ENCODE data around the gene DENND1A. TPM values are rescaled to one million over a fixed set of nuclear protein-coding genes. Genes with fewer than 3 reads are reported as not detected.

Gene DENND1A
- total RNA-seq, 1 experiment from 2014 or later = 42.5 TPM

- no peak overlapping the region for H3K27ac Mint-ChIP-seq (ENCODE audit: low read depth, unreplicated experiment)
- no peaks in the 10 kb centered on the region for H3K4me1 Mint-ChIP-seq (ENCODE audit: insufficient read depth, unreplicated experiment)
- ChIA-PET CTCF (interaction anchor here (0.6 kb wide), 1 partner anchor 446 kb away, joined by 3 read pairs; no protein-coding TSS in a partner anchor), POLR2A (interaction anchor here (0.6 kb wide), 1 partner anchor 314 kb away, joined by 4 read pairs; no protein-coding TSS in a partner anchor)
- no peaks in the 10 kb centered on the region for H3K9me3 Mint-ChIP-seq (ENCODE audit: unreplicated experiment)
- no peaks in the 10 kb centered on the region for H3K27me3 Mint-ChIP-seq (ENCODE audit: insufficient read depth, unreplicated experiment)
- no peak for TF ChIP-seq CTCF (IDR thresholded peaks at IDR 0.05; ENCODE audit: unreplicated experiment)
- H3K4me3 Mint-ChIP-seq (ENCODE audit: unreplicated experiment) = no peak overlapping the region
- BruUV-seq (replicated peaks) = no TSS peak
- no peak for DNase-seq (ENCODE audit: unreplicated experiment)
- intact Hi-C loops (cut with micrococcal nuclease) = no loop called here
- peaks cover 18% of the 10 kb centered on the region for H3K36me3 Mint-ChIP-seq (ENCODE audit: insufficient read depth, unreplicated experiment)
Observed at GRCh38 chr9:123414936-123415930, 514.7 kb downstream of the DENND1A start.

GRCh38 chr9:123414204-123414603, 515.7 kb downstream of the DENND1A start:
- no peak for DNase-seq (ENCODE audit: unreplicated experiment)
- H3K36me3 Mint-ChIP-seq (ENCODE audit: insufficient read depth, unreplicated experiment) = peaks cover 18% of the 10 kb centered on the region
- intact Hi-C loops (cut with micrococcal nuclease) = no loop called here
- POLR2A ChIA-PET = no interaction called here
- H3K27me3 Mint-ChIP-seq (ENCODE audit: insufficient read depth, unreplicated experiment) = no peaks in the 10 kb centered on the region
- TF ChIP-seq CTCF (IDR thresholded peaks at IDR 0.05; ENCODE audit: unreplicated experiment) = no peak
- H3K4me3 Mint-ChIP-seq (ENCODE audit: unreplicated experiment) = no peak overlapping the region
- CTCF ChIA-PET = no interaction called here
- H3K27ac Mint-ChIP-seq (ENCODE audit: low read depth, unreplicated experiment) = no peak overlapping the region
- no peaks in the 10 kb centered on the region for H3K4me1 Mint-ChIP-seq (ENCODE audit: insufficient read depth, unreplicated experiment)
- no peaks in the 10 kb centered on the region for H3K9me3 Mint-ChIP-seq (ENCODE audit: unreplicated experiment)
- no TSS peak for BruUV-seq (replicated peaks)

GRCh38 chr9:123412171-123412820, 517.6 kb downstream of the DENND1A start:
- Mint-ChIP-seq H3K36me3 (ENCODE audit: insufficient read depth, unreplicated experiment) (peaks cover 18% of the 10 kb centered on the region), H3K4me1 (ENCODE audit: insufficient read depth, unreplicated experiment) (no peaks in the 10 kb centered on the region), H3K27ac (ENCODE audit: low read depth, unreplicated experiment) (no peak overlapping the region), H3K4me3 (ENCODE audit: unreplicated experiment) (no peak overlapping the region), H3K9me3 (ENCODE audit: unreplicated experiment) (no peaks in the 10 kb centered on the region), H3K27me3 (ENCODE audit: insufficient read depth, unreplicated experiment) (no peaks in the 10 kb centered on the region)
- CTCF ChIA-PET = no interaction called here
- intact Hi-C loops (cut with micrococcal nuclease) = no loop called here
- no peak for TF ChIP-seq CTCF (IDR thresholded peaks at IDR 0.05; ENCODE audit: unreplicated experiment)
- POLR2A ChIA-PET = no interaction called here
- no TSS peak for BruUV-seq (replicated peaks)
- DNase-seq (ENCODE audit: unreplicated experiment) = no peak

- Mint-ChIP-seq H3K36me3 (ENCODE audit: insufficient read depth, unreplicated experiment) (peaks cover 18% of the 10 kb centered on the region), H3K9me3 (ENCODE audit: unreplicated experiment) (no peaks in the 10 kb centered on the region), H3K27ac (ENCODE audit: low read depth, unreplicated experiment) (no peak overlapping the region), H3K4me3 (ENCODE audit: unreplicated experiment) (no peak overlapping the region), H3K4me1 (ENCODE audit: insufficient read depth, unreplicated experiment) (no peaks in the 10 kb centered on the region), H3K27me3 (ENCODE audit: insufficient read depth, unreplicated experiment) (no peaks in the 10 kb centered on the region)
- BruUV-seq (replicated peaks) = no TSS peak
- TF ChIP-seq CTCF (IDR thresholded peaks at IDR 0.05; ENCODE audit: unreplicated experiment) = no peak
- DNase-seq (ENCODE audit: unreplicated experiment) = no peak
- ChIA-PET CTCF (interaction anchor here (0.7 kb wide), 1 partner anchor 13 kb away, joined by 3 read pairs; no protein-coding TSS in a partner anchor), POLR2A (no interaction called here)
- intact Hi-C loops (cut with micrococcal nuclease) = no loop called here
Observed at GRCh38 chr9:123411636-123412035, 518.3 kb downstream of the DENND1A start.
